22Rv1 (cell line): ENCODE results near the gene IMMP2L.

Experiments
- H3K27ac ChIP-seq: fragments of 450-650 bp; 2 replicates; pipeline ENCODE4 v1.5.1; 2017
- CTCF ChIP-seq: fragments of 450-650 bp; IDR thresholded peaks from 2 replicates; pipeline ENCODE4 v1.5.1; 2017; ENCODE audit warnings: mild to moderate bottlenecking
- ZFX ChIP-seq: fragments of 450-650 bp; IDR thresholded peaks from 2 replicates; pipeline ENCODE4 v1.6.1; 2017; ENCODE audit warnings: antibody characterized with exemption, borderline replicate concordance

Gene IMMP2L

DNA sequence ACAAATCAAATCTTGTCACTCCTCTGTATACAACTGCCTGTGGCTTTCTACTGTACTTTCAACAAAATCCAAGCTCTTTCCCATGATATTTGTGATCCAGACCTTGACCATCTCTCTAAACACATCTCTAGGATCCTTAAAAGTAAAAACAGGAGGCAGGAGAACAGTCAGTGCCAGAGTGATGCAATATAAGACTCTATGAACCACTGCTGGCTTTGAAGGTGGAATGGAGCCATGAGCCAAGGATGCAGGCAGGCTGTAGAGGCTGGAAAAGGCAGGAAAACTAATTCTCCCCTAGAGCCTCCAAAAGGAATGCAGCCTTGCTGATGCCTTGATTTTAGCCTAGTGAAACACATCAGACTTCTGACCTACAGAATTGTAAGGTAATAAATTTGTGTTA is 516.8 kb downstream of the IMMP2L start:
- TF ChIP-seq CTCF (no peak), ZFX (no peak)

DNA sequence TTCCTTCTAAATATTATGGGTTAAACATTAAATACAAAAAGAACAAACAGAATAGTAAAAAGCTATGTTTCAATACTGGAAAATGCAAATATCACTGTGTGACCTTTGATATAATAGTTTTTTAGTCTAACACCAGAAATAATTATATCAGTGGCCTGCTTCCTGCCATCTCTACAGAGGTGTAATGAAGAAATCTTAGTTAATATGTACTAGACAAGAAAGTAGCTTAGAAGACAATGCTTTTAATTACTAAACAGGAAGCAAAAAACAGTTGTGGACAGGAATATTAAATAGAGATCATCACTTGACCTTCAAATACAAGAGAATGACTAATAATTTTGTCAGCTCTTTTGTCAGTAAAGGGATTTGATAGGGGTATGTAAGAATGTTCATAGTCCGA is 518.7 kb downstream of the IMMP2L start:
- TF ChIP-seq ZFX (no peak), CTCF (no peak)
- no peak overlapping the region for H3K27ac ChIP-seq

More for the DNA sequence above, 516.8 kb downstream of the IMMP2L start:
- H3K27ac ChIP-seq = no peak overlapping the region

DNA sequence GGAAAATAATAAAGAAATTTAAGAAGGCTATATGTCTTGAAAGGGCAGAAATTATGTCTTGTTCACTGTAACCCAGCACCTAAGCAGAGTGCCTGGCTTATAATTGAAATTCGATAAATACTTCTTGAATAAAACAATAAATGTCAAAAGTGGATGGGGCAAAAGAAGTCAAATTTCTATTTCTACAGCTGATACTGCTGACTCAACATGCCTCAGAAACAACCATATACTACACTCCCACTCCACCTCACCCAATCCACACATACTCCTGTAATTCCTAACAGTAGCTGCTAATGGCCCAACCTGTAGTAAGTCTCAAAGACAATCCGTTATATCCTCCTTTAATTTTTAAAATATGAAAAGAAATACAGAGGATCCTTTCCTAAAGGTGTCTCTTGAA is 519.5 kb downstream of the IMMP2L start:
- H3K27ac ChIP-seq = no peak overlapping the region
- TF ChIP-seq ZFX (no peak), CTCF (no peak)

DNA sequence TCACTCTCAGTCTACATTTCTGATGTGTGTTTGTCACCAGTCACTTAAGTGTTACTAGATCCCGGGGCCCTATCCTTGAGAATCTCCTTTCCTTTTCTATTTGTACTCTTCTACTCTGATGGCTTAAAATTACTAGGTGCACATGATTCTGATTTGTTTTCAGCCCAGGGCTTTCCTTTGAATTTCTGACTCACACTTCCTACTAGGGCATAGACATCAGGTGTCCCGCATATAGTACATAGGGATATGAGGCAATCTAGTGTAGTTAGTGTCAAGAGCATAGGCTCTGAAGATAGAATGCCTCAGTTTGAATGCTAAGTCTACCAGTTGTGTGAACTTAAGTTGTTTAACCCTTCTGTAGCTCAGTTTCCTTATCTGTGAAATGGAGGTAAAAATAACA is 520.7 kb downstream of the IMMP2L start:
- H3K27ac ChIP-seq = no peak overlapping the region
- TF ChIP-seq ZFX = no peak
- no peak for TF ChIP-seq CTCF

DNA sequence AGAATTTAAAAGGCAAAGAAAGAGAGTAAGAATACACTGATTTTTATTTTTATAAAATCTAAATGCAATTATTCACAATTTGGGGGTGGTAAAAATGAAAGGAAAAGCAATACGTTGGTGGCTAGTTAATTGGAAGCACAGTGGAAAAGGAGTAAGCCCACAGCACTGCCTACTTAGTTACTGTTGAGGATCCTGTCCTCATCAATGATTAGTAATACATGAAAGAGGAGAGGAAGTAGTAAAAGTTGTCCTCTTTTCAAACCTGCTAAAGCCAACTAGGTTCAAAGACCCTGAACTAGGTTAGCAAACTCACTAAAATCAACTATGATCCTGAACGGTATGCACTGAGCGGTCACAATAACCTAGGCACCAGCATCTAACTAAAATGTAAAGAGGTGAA is 524.1 kb downstream of the IMMP2L start:
- no peak overlapping the region for H3K27ac ChIP-seq
- TF ChIP-seq CTCF (no peak), ZFX (no peak)

- H3K27ac ChIP-seq = no peak overlapping the region
- TF ChIP-seq ZFX (no peak), CTCF (no peak)
These were observed 530.4 kb downstream of the IMMP2L start for GRCh38 chr7:111031916-111032315.

DNA sequence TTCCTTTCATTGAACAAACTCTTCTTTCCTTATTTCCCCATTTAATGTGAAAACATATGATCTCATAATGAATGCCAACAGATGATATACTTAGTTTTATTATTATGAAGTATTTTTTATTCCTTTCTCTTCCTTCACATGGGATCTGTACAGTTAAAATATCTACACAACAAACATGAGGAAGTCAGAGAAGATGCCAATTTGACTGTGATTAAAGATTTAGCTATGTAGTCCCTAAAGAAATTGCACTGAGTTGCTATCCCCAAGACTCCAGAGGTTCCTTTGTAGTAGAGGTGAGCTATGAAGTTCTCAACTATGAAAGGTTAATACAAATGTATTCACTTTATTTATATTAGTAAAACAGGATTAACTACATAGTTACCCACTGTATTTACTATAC is 532.0 kb downstream of the IMMP2L start:
- TF ChIP-seq ZFX (no peak), CTCF (no peak)
- no peak overlapping the region for H3K27ac ChIP-seq
